ENCODE data around the gene GALNTL6. TPM values are rescaled to one million over a fixed set of nuclear protein-coding genes. Genes with fewer than 3 reads are reported as not detected.
A peak's percentile ranks its signal among the peaks of the same experiment; 100 is the strongest.

GALNTL6 gene
- total and polyA plus RNA-seq, 8 donors, result 0.13 to 0.41 (median 0.21) TPM; not detected in 4

- ATAC-seq (peak in 1 of 4 donors; percentile 55), DNase-seq (peak in 1 of 6 donors; percentile 25), FAIRE-seq (no peak)
- H3K4me3 ChIP-seq, result no peak overlapping the region
- no peak overlapping the region for H3K27ac ChIP-seq
- WGBS, 2 donors, result 17 to 28% methylated on average over 4 of the region's 4 CpGs
- H3K4me1 ChIP-seq, result no peaks in the 10 kb centered on the region
- TF ChIP-seq, protein P1, sequence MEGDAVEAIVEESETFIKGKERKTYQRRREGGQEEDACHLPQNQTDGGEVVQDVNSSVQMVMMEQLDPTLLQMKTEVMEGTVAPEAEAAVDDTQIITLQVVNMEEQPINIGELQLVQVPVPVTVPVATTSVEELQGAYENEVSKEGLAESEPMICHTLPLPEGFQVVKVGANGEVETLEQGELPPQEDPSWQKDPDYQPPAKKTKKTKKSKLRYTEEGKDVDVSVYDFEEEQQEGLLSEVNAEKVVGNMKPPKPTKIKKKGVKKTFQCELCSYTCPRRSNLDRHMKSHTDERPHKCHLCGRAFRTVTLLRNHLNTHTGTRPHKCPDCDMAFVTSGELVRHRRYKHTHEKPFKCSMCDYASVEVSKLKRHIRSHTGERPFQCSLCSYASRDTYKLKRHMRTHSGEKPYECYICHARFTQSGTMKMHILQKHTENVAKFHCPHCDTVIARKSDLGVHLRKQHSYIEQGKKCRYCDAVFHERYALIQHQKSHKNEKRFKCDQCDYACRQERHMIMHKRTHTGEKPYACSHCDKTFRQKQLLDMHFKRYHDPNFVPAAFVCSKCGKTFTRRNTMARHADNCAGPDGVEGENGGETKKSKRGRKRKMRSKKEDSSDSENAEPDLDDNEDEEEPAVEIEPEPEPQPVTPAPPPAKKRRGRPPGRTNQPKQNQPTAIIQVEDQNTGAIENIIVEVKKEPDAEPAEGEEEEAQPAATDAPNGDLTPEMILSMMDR (IDR thresholded peaks at IDR 0.05), result no peak
- H3K27me3 ChIP-seq, result no peaks in the 10 kb centered on the region
- intact Hi-C loops (cut with DNase I), result no loop called here
- H3K9me3 ChIP-seq, result no peaks in the 10 kb centered on the region
- H3K36me3 ChIP-seq, result no peaks in the 10 kb centered on the region
Observed at GRCh38 chr4:172892300-172892699, 1079.1 kb downstream of the GALNTL6 start.

GRCh38 chr4:172895699-172896098 is 1082.5 kb downstream of the GALNTL6 start:
- TF ChIP-seq, protein P1 (IDR thresholded peaks at IDR 0.05), result no peak
- Histone ChIP-seq H3K36me3 (no peaks in the 10 kb centered on the region), H3K27me3 (no peaks in the 10 kb centered on the region), H3K4me3 (no peak overlapping the region), H3K9me3 (no peaks in the 10 kb centered on the region), H3K4me1 (no peaks in the 10 kb centered on the region), H3K27ac (no peak overlapping the region)
- DNase-seq, result no peak
- FAIRE-seq, result no peak
- no peak for ATAC-seq
- intact Hi-C loops (cut with DNase I), result no loop called here
- WGBS, 2 donors, result 91 to 94% methylated on average over 3 of the region's 3 CpGs

GRCh38 chr4:172897046-172897445 is 1083.8 kb downstream of the GALNTL6 start:
- FAIRE-seq, result no peak
- no peaks in the 10 kb centered on the region for H3K27me3 ChIP-seq
- TF ChIP-seq, protein P1 (IDR thresholded peaks at IDR 0.05), result no peak
- intact Hi-C loops (cut with DNase I), result no loop called here
- H3K36me3 ChIP-seq, result no peaks in the 10 kb centered on the region
- no peak overlapping the region for H3K4me3 ChIP-seq
- WGBS, 2 donors, result 84 to 96% methylated on average over 3 of the region's 3 CpGs
- no peak for DNase-seq
- H3K27ac ChIP-seq, result no peak overlapping the region
- H3K4me1 ChIP-seq, result no peaks in the 10 kb centered on the region
- H3K9me3 ChIP-seq, result no peaks in the 10 kb centered on the region
- ATAC-seq, result no peak

GRCh38 chr4:172898715-172899114 is 1085.5 kb downstream of the GALNTL6 start:
- Histone ChIP-seq H3K4me3 (no peak overlapping the region), H3K9me3 (no peaks in the 10 kb centered on the region), H3K27me3 (no peaks in the 10 kb centered on the region), H3K36me3 (no peaks in the 10 kb centered on the region), H3K4me1 (no peaks in the 10 kb centered on the region), H3K27ac (no peak overlapping the region)
- no peak for DNase-seq
- intact Hi-C loops (cut with DNase I), result no loop called here
- TF ChIP-seq, protein P1 (IDR thresholded peaks at IDR 0.05), result no peak
- no peak for ATAC-seq
- FAIRE-seq, result no peak
- WGBS, 2 donors, result 11 to 15% methylated on average over 2 of the region's 2 CpGs

GRCh38 chr4:172899861-172900260 is 1086.7 kb downstream of the GALNTL6 start:
- H3K27ac ChIP-seq, result no peak overlapping the region
- DNase-seq, result no peak
- intact Hi-C loops (cut with DNase I), result no loop called here
- no peaks in the 10 kb centered on the region for H3K4me1 ChIP-seq
- no peaks in the 10 kb centered on the region for H3K9me3 ChIP-seq
- TF ChIP-seq, protein P1 (IDR thresholded peaks at IDR 0.05), result no peak
- no peak overlapping the region for H3K4me3 ChIP-seq
- no peak for ATAC-seq
- WGBS, 2 donors, result 85% methylated on average over 4 of the region's 4 CpGs
- FAIRE-seq, result no peak
- H3K27me3 ChIP-seq, result no peaks in the 10 kb centered on the region
- no peaks in the 10 kb centered on the region for H3K36me3 ChIP-seq

All from pancreas (tissue), 10 donors.